ENCODE results near the gene PRKCB.
"Not testable (repeated sequence)": the region's sequence is repeated elsewhere in the genome, so short reads cannot be mapped to it uniquely, and the experiment has no call there.

Gene PRKCB

GRCh38 chr16:23931199-23931598 lies 95.4 kb downstream of the PRKCB start:
- DNase-seq (ENCODE audit: insufficient read length, low spot score): no peak
- no peak for FAIRE-seq

DNA sequence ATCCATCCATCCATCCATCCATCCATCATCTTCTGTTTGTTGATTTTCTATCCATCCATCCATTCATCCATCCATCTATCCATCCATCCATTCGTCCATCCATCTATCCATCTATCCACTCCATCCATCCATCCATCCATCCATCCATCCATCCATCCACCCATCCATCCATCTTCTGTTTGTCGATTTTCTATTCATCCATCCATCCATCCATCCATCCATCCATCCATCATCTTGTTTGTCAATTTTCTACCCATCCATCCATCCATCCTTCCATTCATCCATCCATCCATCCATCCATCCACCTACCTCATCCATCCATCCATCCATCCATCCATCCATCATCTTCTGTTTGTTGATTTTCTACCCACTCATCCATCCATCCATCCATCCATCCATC lies 97.9 kb downstream of the PRKCB start:
- DNase-seq (ENCODE audit: insufficient read length, low spot score); FAIRE-seq: not testable (repeated sequence)

GRCh38 chr16:23934610-23935236 lies 98.9 kb downstream of the PRKCB start:
- FAIRE-seq: peak; percentile 54
- DNase-seq (ENCODE audit: insufficient read length, low spot score): no peak

DNA sequence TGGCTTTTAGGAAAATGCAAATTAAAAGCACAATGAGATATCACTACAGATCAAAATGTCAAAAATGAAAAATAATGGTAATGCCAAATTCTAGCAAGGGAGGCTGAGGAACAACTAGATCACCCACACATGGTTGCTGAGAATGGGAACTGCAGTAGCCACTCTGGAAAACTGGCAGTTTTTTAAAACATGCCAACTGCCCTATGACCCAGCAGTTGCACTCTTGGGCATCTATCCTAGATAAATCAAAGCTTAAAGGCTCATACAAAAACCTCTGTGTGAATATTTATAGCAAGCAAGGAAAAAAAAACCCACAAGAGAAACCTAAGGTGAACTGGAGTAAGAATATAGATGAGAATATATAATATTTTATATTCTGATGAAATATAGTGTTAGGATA lies 104.3 kb downstream of the PRKCB start:
- FAIRE-seq (no peak), DNase-seq (ENCODE audit: insufficient read length, low spot score) (no peak)

DNA sequence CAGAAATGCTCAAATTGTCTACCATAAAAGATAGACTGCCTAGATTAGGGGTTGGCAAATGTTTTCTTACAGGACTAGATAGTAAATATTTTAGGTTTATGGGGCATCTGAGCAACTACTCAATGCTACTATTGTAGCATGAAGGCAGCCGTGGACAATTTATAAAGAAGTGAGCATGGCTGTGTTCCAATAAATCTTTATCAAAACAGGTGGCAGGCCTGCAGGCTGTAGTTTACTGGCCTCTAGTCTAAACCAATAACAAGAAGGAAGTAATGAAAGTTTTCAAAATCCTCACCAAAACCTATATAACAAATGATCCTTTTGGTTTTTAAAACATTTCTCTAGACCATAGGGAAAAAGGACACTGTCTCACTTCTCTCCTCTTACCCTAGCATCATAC lies 105.2 kb downstream of the PRKCB start:
- no peak for FAIRE-seq

GRCh38 chr16:23941963-23942564 lies 106.3 kb downstream of the PRKCB start:
- no peak for FAIRE-seq
- no peak for DNase-seq (ENCODE audit: insufficient read length, low spot score)

More for the DNA sequence above, 105.2 kb downstream of the PRKCB start:
- no peak for DNase-seq (ENCODE audit: insufficient read length, low spot score)

GRCh38 chr16:23943604-23944003 lies 107.8 kb downstream of the PRKCB start:
- no peak for DNase-seq (ENCODE audit: insufficient read length, low spot score)
- FAIRE-seq: peak; percentile 33

- FAIRE-seq (no peak), DNase-seq (ENCODE audit: insufficient read length, low spot score) (no peak)
Observed at GRCh38 chr16:23944381-23944780, 108.6 kb downstream of the PRKCB start.

GRCh38 chr16:23945243-23945642 lies 109.5 kb downstream of the PRKCB start:
- no peak for FAIRE-seq
- no peak for DNase-seq (ENCODE audit: insufficient read length, low spot score)

- DNase-seq (ENCODE audit: insufficient read length, low spot score) (no peak), FAIRE-seq (no peak)
Observed at GRCh38 chr16:23947838-23948237, 112.1 kb downstream of the PRKCB start.

DNA sequence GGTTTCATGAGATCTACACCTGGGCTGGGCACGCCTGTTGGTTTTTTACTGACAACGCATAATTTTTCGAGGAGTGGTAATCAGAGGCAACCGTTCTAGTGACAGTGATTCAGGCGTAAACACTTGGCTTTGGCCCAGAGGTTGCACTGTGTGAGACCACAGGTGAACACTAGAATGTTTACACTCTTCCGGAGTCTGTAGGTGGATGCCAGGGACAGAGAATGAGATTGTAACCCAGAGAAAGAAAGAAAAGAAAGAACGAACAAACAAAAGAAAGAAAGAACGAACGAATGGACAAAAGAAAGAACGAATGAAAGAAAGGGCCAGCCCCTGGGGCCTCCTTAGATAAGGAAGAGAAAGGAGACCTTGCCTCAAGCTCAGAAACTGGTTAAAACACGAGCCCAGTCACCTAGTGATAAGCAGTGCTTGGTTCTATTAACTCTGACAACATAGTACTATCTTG lies 113.2 kb downstream of the PRKCB start:
- FAIRE-seq: no peak
- DNase-seq (ENCODE audit: insufficient read length, low spot score): no peak

DNA sequence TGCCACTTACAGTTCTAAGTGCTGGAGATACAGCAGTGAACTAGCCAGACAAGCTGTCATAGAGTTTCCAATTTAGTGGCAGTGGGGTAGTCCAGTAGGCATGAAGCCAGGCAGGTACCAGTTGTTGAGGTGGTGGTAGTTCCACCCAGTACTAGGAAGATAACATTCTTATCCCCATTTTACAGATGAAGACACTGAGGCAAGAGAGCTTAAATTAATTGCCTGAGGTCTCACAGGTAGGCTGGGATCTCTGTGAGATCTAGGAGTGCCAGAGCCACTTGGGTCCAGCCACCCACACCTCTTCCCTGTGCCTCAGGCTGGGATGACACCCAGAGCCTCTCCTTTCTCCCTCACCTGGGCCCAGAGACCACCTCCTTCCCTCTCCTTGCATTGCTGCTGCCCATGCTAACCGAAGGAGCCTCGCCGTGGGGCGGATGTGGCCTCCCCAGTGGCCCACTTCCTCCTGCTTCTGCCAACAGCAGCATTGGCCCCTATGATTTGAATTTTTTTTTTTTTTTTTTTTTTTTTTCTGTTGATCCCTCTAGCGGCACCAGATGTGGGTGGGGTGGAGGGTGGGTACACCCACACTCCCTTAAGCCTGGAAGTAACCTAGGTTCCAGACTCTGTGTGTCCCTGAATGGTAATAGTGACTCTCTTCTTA lies 114.0 kb downstream of the PRKCB start:
- DNase-seq (ENCODE audit: insufficient read length, low spot score) (peak; percentile 27), FAIRE-seq (peak; percentile 68)

DNA sequence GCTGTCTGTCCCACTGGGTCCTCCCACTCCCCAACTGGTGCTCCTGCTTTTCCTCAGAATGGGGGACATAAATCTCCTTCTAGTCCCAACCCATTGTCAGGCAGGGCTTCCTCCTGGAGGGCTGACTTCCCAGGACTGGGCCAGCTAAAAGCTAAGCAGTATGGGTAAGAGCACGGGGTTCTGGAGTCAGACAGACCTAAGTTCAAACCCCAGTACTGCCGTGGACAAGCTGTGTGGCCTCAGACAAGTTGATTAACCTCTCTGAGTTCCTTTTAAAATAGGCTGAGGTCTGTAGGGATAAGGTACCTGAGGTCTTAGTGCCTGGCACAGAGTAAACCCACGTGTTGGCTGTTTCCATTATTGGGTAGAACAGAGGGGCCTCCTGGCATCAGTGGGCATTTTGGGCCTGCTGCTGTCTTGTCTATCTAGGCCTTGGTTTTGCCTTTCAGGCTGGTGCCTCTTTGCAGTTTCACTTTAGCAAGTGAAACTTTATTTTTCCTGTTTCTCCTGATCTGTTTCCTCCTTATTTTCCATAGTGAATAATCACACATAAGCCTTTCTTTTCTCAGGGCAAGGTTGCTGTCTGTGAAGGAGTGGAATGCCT lies 114.6 kb downstream of the PRKCB start:
- peak; percentile 63 for FAIRE-seq
- DNase-seq (ENCODE audit: insufficient read length, low spot score): no peak

GRCh38 chr16:23950898-23951297 lies 115.1 kb downstream of the PRKCB start:
- FAIRE-seq (peak; percentile 23), DNase-seq (ENCODE audit: insufficient read length, low spot score) (no peak)

DNA sequence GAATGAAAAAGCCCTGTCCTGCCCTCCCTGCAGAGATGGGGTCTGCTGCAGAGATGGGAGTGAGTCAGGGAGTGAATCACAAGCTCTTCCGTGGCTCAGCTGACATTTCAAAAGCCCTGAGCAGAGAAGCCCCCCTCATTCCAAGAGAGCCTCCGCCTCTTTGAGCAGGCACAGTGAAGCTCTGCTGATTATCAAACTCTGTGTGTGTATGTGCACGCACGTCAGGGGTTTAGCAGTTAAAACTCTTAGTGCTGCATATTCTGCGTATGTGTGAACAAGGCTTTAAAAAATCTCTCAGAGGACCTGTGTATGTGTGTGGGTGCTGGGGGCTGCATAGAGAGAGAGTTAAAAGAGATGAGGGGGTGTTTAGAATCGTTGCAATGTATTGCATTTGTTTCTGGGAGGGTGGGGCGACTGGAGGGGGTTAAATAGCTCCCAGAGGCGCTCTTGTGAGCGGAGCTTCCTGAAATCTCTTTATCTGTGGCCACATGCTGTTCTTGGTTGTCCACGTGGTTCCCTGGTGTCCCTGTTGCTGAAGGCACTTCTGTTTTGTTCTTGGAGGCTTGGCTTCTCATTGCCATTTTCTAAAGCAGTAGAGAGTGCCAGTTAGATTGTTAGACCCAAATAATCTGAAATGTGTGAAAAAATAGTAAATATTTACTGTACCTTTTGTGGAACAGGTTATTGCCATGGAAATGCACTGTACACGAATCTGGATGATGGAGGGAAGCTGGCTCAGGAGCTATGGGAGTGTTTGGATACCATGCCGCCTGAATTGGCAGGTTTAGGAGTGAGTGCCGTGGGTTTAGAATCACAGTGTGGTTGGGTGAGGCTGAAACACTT lies 116.6 kb downstream of the PRKCB start:
- FAIRE-seq: peak; percentile 18
- DNase-seq (ENCODE audit: insufficient read length, low spot score): no peak

- FAIRE-seq: no peak
- DNase-seq (ENCODE audit: insufficient read length, low spot score): no peak
Observed at GRCh38 chr16:23952971-23953300, 117.2 kb downstream of the PRKCB start.

DNA sequence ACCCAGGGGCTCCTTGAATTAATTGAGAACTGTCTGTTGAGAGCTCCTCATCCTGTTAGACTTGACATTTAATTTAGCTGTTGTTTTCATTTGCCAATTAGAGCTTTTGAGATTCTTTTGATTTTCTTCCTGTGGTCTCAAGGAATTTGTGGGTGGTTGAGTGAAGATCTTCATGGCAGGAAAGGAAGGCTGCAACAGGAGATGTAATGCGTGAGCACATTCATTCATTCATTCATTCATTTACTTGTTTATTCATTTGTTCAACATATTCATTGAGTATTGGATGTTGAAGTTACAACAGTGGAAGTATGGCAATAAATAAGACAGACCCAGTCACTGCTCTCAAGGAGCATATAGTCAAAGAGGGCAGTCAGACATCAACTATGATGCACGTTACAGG lies 117.7 kb downstream of the PRKCB start:
- no peak for DNase-seq (ENCODE audit: insufficient read length, low spot score)
- FAIRE-seq: no peak

GRCh38 chr16:23955088-23955487 lies 119.3 kb downstream of the PRKCB start:
- FAIRE-seq (peak; percentile 28), DNase-seq (ENCODE audit: insufficient read length, low spot score) (no peak)

DNA sequence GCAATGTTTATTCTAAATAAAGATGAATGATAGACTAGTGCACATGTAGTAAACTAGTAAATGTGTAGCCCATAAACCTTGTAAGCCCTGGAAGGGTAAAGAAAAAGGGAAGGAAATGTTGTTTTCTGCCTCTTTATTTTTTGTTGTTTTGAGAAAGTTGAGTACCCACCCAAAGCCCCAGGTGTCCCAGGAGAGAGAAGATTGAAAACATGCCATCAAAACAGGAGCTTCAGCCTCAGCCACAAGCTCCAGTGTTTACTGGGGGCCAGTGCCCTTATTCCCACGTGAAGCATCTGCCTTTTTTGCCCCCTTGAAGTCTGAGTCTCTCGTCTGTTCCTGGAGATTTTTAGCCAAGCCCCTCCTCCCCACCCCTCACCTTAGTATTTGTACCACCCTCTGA lies 121.5 kb downstream of the PRKCB start:
- DNase-seq (ENCODE audit: insufficient read length, low spot score): no peak
- FAIRE-seq: no peak

GRCh38 chr16:23959072-23959751 lies 123.4 kb downstream of the PRKCB start:
- DNase-seq (ENCODE audit: insufficient read length, low spot score) (no peak), FAIRE-seq (no peak)

Data from GM19239 (cell line).